DMS153 treated with DMSO at 0.1 percent for 48 hours (cell line): ENCODE measurements around the gene MTTP.

Source experiments
- DNase-seq: peaks from one replicate; lab custom pipeline; 2025; ENCODE audit not compliant: unreplicated experiment; lab: John Stamatoyannopoulos, UW

The MTTP gene

GRCh38 chr4:99637174-99637573 lies 62.5 kb downstream of the MTTP start:
- DNase-seq = no peak

GRCh38 chr4:99640676-99641075 lies 66.1 kb downstream of the MTTP start:
- DNase-seq = no peak

GRCh38 chr4:99642725-99643489 lies 68.3 kb downstream of the MTTP start:
- no peak for DNase-seq

- no peak for DNase-seq
Observed at GRCh38 chr4:99644453-99644852, 69.8 kb downstream of the MTTP start.

- no peak for DNase-seq
Observed at GRCh38 chr4:99645036-99645435, 70.4 kb downstream of the MTTP start.

- DNase-seq = no peak
Observed at GRCh38 chr4:99645638-99646037, 71.0 kb downstream of the MTTP start.

- DNase-seq = no peak
Observed at GRCh38 chr4:99647071-99647470, 72.4 kb downstream of the MTTP start.

- DNase-seq = no peak
Observed at GRCh38 chr4:99648321-99648720, 73.7 kb downstream of the MTTP start.

- no peak for DNase-seq
Observed at GRCh38 chr4:99649208-99649607, 74.6 kb downstream of the MTTP start.

- no peak for DNase-seq
Observed at GRCh38 chr4:99649778-99650177, 75.2 kb downstream of the MTTP start.

- no peak for DNase-seq
Observed at GRCh38 chr4:99651016-99651769, 76.6 kb downstream of the MTTP start.

GRCh38 chr4:99651811-99652485 lies 77.3 kb downstream of the MTTP start:
- no peak for DNase-seq

GRCh38 chr4:99652596-99653436 lies 78.2 kb downstream of the MTTP start:
- DNase-seq = peak; percentile 29

- DNase-seq = no peak
Observed at GRCh38 chr4:99653916-99654315, 79.3 kb downstream of the MTTP start.

GRCh38 chr4:99654361-99654761 lies 79.7 kb downstream of the MTTP start:
- DNase-seq = no peak

GRCh38 chr4:99655308-99656081 lies 80.9 kb downstream of the MTTP start:
- DNase-seq = peak; percentile 24

GRCh38 chr4:99657798-99658197 lies 83.2 kb downstream of the MTTP start, which contains the start of gene C4orf54:
TSS of gene C4orf54 (minus strand) at chr4:99657828. CDS start at chr4:99654648, 3,180 bp downstream.
- DNase-seq = no peak

- no peak for DNase-seq
Observed at GRCh38 chr4:99658666-99659065, 84.0 kb downstream of the MTTP start.

GRCh38 chr4:99661907-99662306 lies 87.3 kb downstream of the MTTP start:
- DNase-seq = no peak

GRCh38 chr4:99664716-99665115 lies 90.1 kb downstream of the MTTP start:
- no peak for DNase-seq
